NCI-H1417 treated with DMSO at 0.1 percent for 48 hours (cell line): Measurements from ENCODE around the gene LRRC2.
"Not testable (repeated sequence)": the region's sequence is repeated elsewhere in the genome, so short reads cannot be mapped to it uniquely, and the experiment has no call there.

ENCODE experiments used
- DNase-seq: peaks from one replicate; lab custom pipeline; 2025; lab: John Stamatoyannopoulos, UW

The LRRC2 gene

GRCh38 chr3:46580675-46581074 is 14.6 kb upstream of the LRRC2 start:
- no peak for DNase-seq

GRCh38 chr3:46579756-46580286 is 13.7 kb upstream of the LRRC2 start:
- DNase-seq, result no peak

- DNase-seq, result no peak
Measured at GRCh38 chr3:46578973-46579755, 13.1 kb upstream of the LRRC2 start.

GRCh38 chr3:46577580-46578249 is 11.6 kb upstream of the LRRC2 start:
- DNase-seq, result not testable (repeated sequence)

- no peak for DNase-seq
Measured at GRCh38 chr3:46576879-46577278, 10.8 kb upstream of the LRRC2 start.

GRCh38 chr3:46576386-46576785 is 10.3 kb upstream of the LRRC2 start:
- no peak for DNase-seq

GRCh38 chr3:46575577-46576222 is 9.6 kb upstream of the LRRC2 start:
- DNase-seq, result no peak

- DNase-seq, result no peak
Measured at GRCh38 chr3:46574881-46575576, 8.9 kb upstream of the LRRC2 start.

GRCh38 chr3:46574243-46574646 is 8.1 kb upstream of the LRRC2 start:
- DNase-seq, result no peak

- DNase-seq, result no peak
Measured at GRCh38 chr3:46573701-46574100, 7.6 kb upstream of the LRRC2 start.

- DNase-seq, result no peak
Measured at GRCh38 chr3:46571684-46572083, 5.6 kb upstream of the LRRC2 start.

- no peak for DNase-seq
Measured at GRCh38 chr3:46565607-46566039, 479 bp downstream of the LRRC2 start.

- DNase-seq, result no peak
Measured at GRCh38 chr3:46565077-46565476, 1.0 kb downstream of the LRRC2 start.

- DNase-seq, result no peak
Measured at GRCh38 chr3:46564190-46565021, 1.7 kb downstream of the LRRC2 start.

GRCh38 chr3:46561951-46562350 is 4.2 kb downstream of the LRRC2 start:
- no peak for DNase-seq

- no peak for DNase-seq
Measured at GRCh38 chr3:46561511-46561910, 4.6 kb downstream of the LRRC2 start.

- no peak for DNase-seq
Measured at GRCh38 chr3:46559091-46559704, 6.9 kb downstream of the LRRC2 start.

- no peak for DNase-seq
Measured at GRCh38 chr3:46558184-46559043, 7.7 kb downstream of the LRRC2 start.

- no peak for DNase-seq
Measured at GRCh38 chr3:46557814-46558183, 8.3 kb downstream of the LRRC2 start.

- DNase-seq, result no peak
Measured at GRCh38 chr3:46553154-46553553, 12.9 kb downstream of the LRRC2 start.
